OCI-LY1 (cell line): ENCODE measurements around the gene CAB39L.

Experiments used
- CTCF ChIP-seq: fragments of 200-600 bp; sonication (generic), shearing (Covaris generic); IDR thresholded peaks from 2 replicates; pipeline ENCODE4 v1.5.1; 2017; ENCODE audit warnings: mild to moderate bottlenecking, antibody characterized with exemption, low read length, moderate library complexity, mixed read lengths
- EZH2 ChIP-seq: fragments of 200-600 bp; sonication (generic), shearing (Covaris generic); IDR thresholded peaks from 2 replicates; pipeline ENCODE4 v1.8.0; 2017; ENCODE audit warnings: borderline replicate concordance, mixed run types, mild to moderate bottlenecking, antibody characterized with exemption, low read length, moderate library complexity, mixed read lengths

GRCh38 chr13:49357694-49358093 is 86.2 kb downstream of the CAB39L start:
- TF ChIP-seq CTCF (no peak), EZH2 (no peak)
